Measurements from ENCODE around the gene TMEM247. TPM values are rescaled to one million over a fixed set of nuclear protein-coding genes. Genes with fewer than 3 reads are reported as not detected.
"Not testable (repeated sequence)": the region's sequence is repeated elsewhere in the genome, so short reads cannot be mapped to it uniquely, and the experiment has no call there.

TMEM247 gene
- total RNA-seq, 1 experiment from 2014 or later, result not detected

GRCh38 chr2:46519265-46519664 lies 39.9 kb downstream of the TMEM247 start:
- BruUV-seq (replicated peaks), result no TSS peak
- Histone ChIP-seq H3K27me3 (replicated peaks; ENCODE audit: insufficient read depth, low read depth, low read length, poor library complexity) (no peaks in the 10 kb centered on the region), H3K9me3 (ENCODE audit: low read depth, low read length, poor library complexity, severe bottlenecking) (peaks cover 6% of the 10 kb centered on the region), H3K4me3 (ENCODE audit: low read depth, low read length, poor library complexity, severe bottlenecking) (no peak overlapping the region), H3K36me3 (ENCODE audit: insufficient read depth, low read length, poor library complexity, severe bottlenecking) (no peaks in the 10 kb centered on the region), H3K4me1 (ENCODE audit: insufficient read depth, low read length, poor library complexity, severe bottlenecking) (no peaks in the 10 kb centered on the region), H3K27ac (ENCODE audit: low read depth, low read length, poor library complexity, severe bottlenecking) (no peak overlapping the region)
- DNase-seq (ENCODE audit: low spot score), result no peak
- TF ChIP-seq CTCF (conservative IDR thresholded peaks at IDR 0.05; ENCODE audit: low read depth, low read length) (no peak), EZH2 (IDR thresholded peaks at IDR 0.05; ENCODE audit: borderline replicate concordance, low read depth, low read length, poor library complexity, severe bottlenecking) (no peak)
- ChIA-PET CTCF (no interaction called here), POLR2A (ENCODE audit: low non-redundant PET) (no interaction called here)
- intact Hi-C loops (cut with micrococcal nuclease; ENCODE audit: unreplicated experiment), result no loop called here

GRCh38 chr2:46520130-46520711 lies 40.9 kb downstream of the TMEM247 start:
- no TSS peak for BruUV-seq (replicated peaks)
- Histone ChIP-seq H3K4me3 (ENCODE audit: low read depth, low read length, poor library complexity, severe bottlenecking) (no peak overlapping the region), H3K27me3 (replicated peaks; ENCODE audit: insufficient read depth, low read depth, low read length, poor library complexity) (no peaks in the 10 kb centered on the region), H3K36me3 (ENCODE audit: insufficient read depth, low read length, poor library complexity, severe bottlenecking) (no peaks in the 10 kb centered on the region), H3K27ac (ENCODE audit: low read depth, low read length, poor library complexity, severe bottlenecking) (no peak overlapping the region), H3K4me1 (ENCODE audit: insufficient read depth, low read length, poor library complexity, severe bottlenecking) (no peaks in the 10 kb centered on the region), H3K9me3 (ENCODE audit: low read depth, low read length, poor library complexity, severe bottlenecking) (peaks cover 2% of the 10 kb centered on the region)
- DNase-seq (ENCODE audit: low spot score), result no peak
- CTCF ChIA-PET, result no interaction called here
- POLR2A ChIA-PET (ENCODE audit: low non-redundant PET), result no interaction called here
- no peak for TF ChIP-seq EZH2 (IDR thresholded peaks at IDR 0.05; ENCODE audit: borderline replicate concordance, low read depth, low read length, poor library complexity, severe bottlenecking)
- no peak for TF ChIP-seq CTCF (conservative IDR thresholded peaks at IDR 0.05; ENCODE audit: low read depth, low read length)
- intact Hi-C loops (cut with micrococcal nuclease; ENCODE audit: unreplicated experiment), result no loop called here

- POLR2A ChIA-PET (ENCODE audit: low non-redundant PET), result no interaction called here
- intact Hi-C loops (cut with micrococcal nuclease; ENCODE audit: unreplicated experiment), result no loop called here
- Histone ChIP-seq H3K4me3 (ENCODE audit: low read depth, low read length, poor library complexity, severe bottlenecking) (no peak overlapping the region), H3K9me3 (ENCODE audit: low read depth, low read length, poor library complexity, severe bottlenecking) (no peaks in the 10 kb centered on the region), H3K36me3 (ENCODE audit: insufficient read depth, low read length, poor library complexity, severe bottlenecking) (no peaks in the 10 kb centered on the region), H3K4me1 (ENCODE audit: insufficient read depth, low read length, poor library complexity, severe bottlenecking) (no peaks in the 10 kb centered on the region), H3K27ac (ENCODE audit: low read depth, low read length, poor library complexity, severe bottlenecking) (no peak overlapping the region), H3K27me3 (replicated peaks; ENCODE audit: insufficient read depth, low read depth, low read length, poor library complexity) (no peaks in the 10 kb centered on the region)
- no TSS peak for BruUV-seq (replicated peaks)
- CTCF ChIA-PET, result no interaction called here
- TF ChIP-seq EZH2 (IDR thresholded peaks at IDR 0.05; ENCODE audit: borderline replicate concordance, low read depth, low read length, poor library complexity, severe bottlenecking) (no peak), CTCF (conservative IDR thresholded peaks at IDR 0.05; ENCODE audit: low read depth, low read length) (no peak)
- DNase-seq (ENCODE audit: low spot score), result no peak
Measured at GRCh38 chr2:46521215-46521683, 41.9 kb downstream of the TMEM247 start.

GRCh38 chr2:46522385-46522784 lies 43.0 kb downstream of the TMEM247 start:
- H3K4me1 ChIP-seq (ENCODE audit: insufficient read depth, low read length, poor library complexity, severe bottlenecking); H3K36me3 ChIP-seq (ENCODE audit: insufficient read depth, low read length, poor library complexity, severe bottlenecking); DNase-seq (ENCODE audit: low spot score); BruUV-seq (replicated peaks); intact Hi-C loops (cut with micrococcal nuclease; ENCODE audit: unreplicated experiment); H3K27me3 ChIP-seq (replicated peaks; ENCODE audit: insufficient read depth, low read depth, low read length, poor library complexity); CTCF ChIA-PET; POLR2A ChIA-PET (ENCODE audit: low non-redundant PET); H3K9me3 ChIP-seq (ENCODE audit: low read depth, low read length, poor library complexity, severe bottlenecking); H3K4me3 ChIP-seq (ENCODE audit: low read depth, low read length, poor library complexity, severe bottlenecking); H3K27ac ChIP-seq (ENCODE audit: low read depth, low read length, poor library complexity, severe bottlenecking): not testable (repeated sequence)

Measured in A673 (cell line).